Measurements from ENCODE around the gene PPP2R1A. TPM values are rescaled to one million over a fixed set of nuclear protein-coding genes. Genes with fewer than 3 reads are reported as not detected.

Gene PPP2R1A
- total RNA-seq, 1 experiment from 2014 or later: 266 TPM

GRCh38 chr19:52258426-52258825 is 68.6 kb downstream of the PPP2R1A start:
- H3K27ac ChIP-seq (ENCODE audit: low read depth, low read length): no peak overlapping the region
- DNase-seq (ENCODE audit: low read depth, low spot score): no peak
- no peaks in the 10 kb centered on the region for H3K27me3 ChIP-seq (ENCODE audit: insufficient read depth, low read length)
- no peak overlapping the region for H3K9ac ChIP-seq (ENCODE audit: low read length)
- no peaks in the 10 kb centered on the region for H3K79me2 ChIP-seq (ENCODE audit: insufficient read depth, low read length)
- no peaks in the 10 kb centered on the region for H3K9me3 ChIP-seq (ENCODE audit: control insufficient read depth in 1 of 2, insufficient read depth in 1 of 2, low read depth in 1 of 2, low read length in 2 of 2)
- TF ChIP-seq ELF1 (IDR thresholded peaks at IDR 0.05; ENCODE audit: borderline replicate concordance, low read depth) (no peak), JUND (IDR thresholded peaks at IDR 0.05) (no peak), POLR2A (IDR thresholded peaks at IDR 0.05; ENCODE audit: borderline replicate concordance, extremely low read depth, insufficient read depth, insufficient read length) (no peak), FOSL1 (IDR thresholded peaks at IDR 0.05; ENCODE audit: low read depth) (no peak), EZH2 (IDR thresholded peaks at IDR 0.05) (no peak), REST (IDR thresholded peaks at IDR 0.05; ENCODE audit: low read depth) (no peak), EZH2phosphoT487 (IDR thresholded peaks at IDR 0.05; ENCODE audit: borderline replicate concordance) (no peak), ZFX (IDR thresholded peaks at IDR 0.05) (no peak), MAX (IDR thresholded peaks at IDR 0.05) (no peak), SIN3A (IDR thresholded peaks at IDR 0.05; ENCODE audit: low read depth) (no peak), CTCF (IDR thresholded peaks at IDR 0.05 in 2 of 3, conservative IDR thresholded peaks at IDR 0.05 in 1 of 3; ENCODE audit: borderline replicate concordance in 1 of 3, insufficient read depth in 1 of 3, low read depth in 2 of 3, low read length in 2 of 3) (no peak), POLR2AphosphoS5 (IDR thresholded peaks at IDR 0.05; ENCODE audit: low read depth, low read length) (no peak), SP1 (IDR thresholded peaks at IDR 0.05; ENCODE audit: low read depth) (no peak), ZNF274 (IDR thresholded peaks at IDR 0.05; ENCODE audit: low read depth, low read length) (no peak), ATF3 (IDR thresholded peaks at IDR 0.05) (no peak), ZBTB33 (IDR thresholded peaks at IDR 0.05; ENCODE audit: extremely low read depth, insufficient replicate concordance, low read length) (no peak), SRF (IDR thresholded peaks at IDR 0.05; ENCODE audit: low read depth) (no peak), CBX3 (IDR thresholded peaks at IDR 0.05; ENCODE audit: low read depth) (no peak)
- H3K9me2 ChIP-seq (ENCODE audit: insufficient read depth): no peaks in the 10 kb centered on the region
- no peak overlapping the region for H3K4me2 ChIP-seq (ENCODE audit: low read length)
- ChIA-PET CTCF (no interaction called here), RAD21 (ENCODE audit: low non-redundant PET in 1 of 2, low total read pairs in 2 of 2, uncharacterized antibody in 2 of 2, unreplicated experiment in 2 of 2) (no interaction called here), POLR2A (no interaction called here)
- no peak overlapping the region for H2AFZ ChIP-seq (ENCODE audit: low read depth, low read length, poor library complexity, severe bottlenecking)
- no peak overlapping the region for H3K4me3 ChIP-seq (replicated peaks in 1 of 2; ENCODE audit: low read depth in 1 of 2, low read length in 2 of 2)
- H4K20me1 ChIP-seq (ENCODE audit: insufficient read depth): no peaks in the 10 kb centered on the region
- intact Hi-C loops (cut with micrococcal nuclease): no loop called here
- H3K4me1 ChIP-seq (ENCODE audit: control insufficient read depth in 1 of 2, insufficient read depth in 2 of 2, low read length in 2 of 2): no peaks in the 10 kb centered on the region
- ATAC-seq: no peak
- H3K36me3 ChIP-seq (ENCODE audit: control insufficient read depth in 1 of 2, insufficient read depth in 2 of 2, low read length in 2 of 2): no peaks in the 10 kb centered on the region
- BruUV-seq (replicated peaks): no TSS peak
